Measurements from ENCODE around the gene FARSB.

GRCh38 chr2:222703886-222704285, 48.0 kb upstream of the FARSB start:
- TF ChIP-seq CTCF (conservative IDR thresholded peaks at IDR 0.05; ENCODE audit: low read depth, low read length) (no peak), EZH2 (IDR thresholded peaks at IDR 0.05; ENCODE audit: borderline replicate concordance, low read depth, low read length, poor library complexity, severe bottlenecking) (no peak)
